ENCODE results near the gene EEPD1.
"Not testable (repeated sequence)": the region's sequence is repeated elsewhere in the genome, so short reads cannot be mapped to it uniquely, and the experiment has no call there.

DNA sequence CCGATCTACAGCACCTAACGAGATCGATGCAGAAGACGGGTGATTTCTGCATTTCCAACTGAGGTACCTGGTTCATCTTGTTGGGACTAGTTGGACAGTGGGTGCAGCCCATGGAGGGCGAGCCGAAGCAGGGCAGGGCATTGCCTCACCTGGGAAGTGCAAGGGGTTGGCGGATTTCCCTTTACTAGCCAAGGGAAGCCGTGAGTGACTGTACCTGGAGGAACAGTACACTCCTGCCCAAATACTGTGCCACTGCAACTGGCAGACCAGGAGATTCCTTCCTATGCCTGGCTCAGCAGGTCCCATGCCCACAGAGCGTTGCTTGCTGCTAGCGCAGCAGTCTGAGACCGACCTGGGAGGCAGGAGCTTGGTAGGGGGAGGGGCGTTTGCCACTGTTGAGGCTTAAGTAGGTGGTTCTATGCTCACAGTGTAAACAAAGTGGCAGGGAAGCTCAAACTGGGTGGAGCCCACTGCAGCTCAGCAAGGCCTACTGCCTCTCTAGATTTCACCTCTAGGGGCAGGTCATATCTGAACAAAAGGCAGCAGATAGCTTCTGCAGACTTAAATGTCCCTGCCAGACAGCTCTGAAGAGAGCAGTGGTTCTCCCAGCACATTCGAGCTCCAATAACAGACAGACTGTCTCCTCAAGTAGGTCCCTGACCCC, 32.9 kb upstream of the EEPD1 start:
- not testable (repeated sequence) for TF ChIP-seq EZH2 (IDR thresholded peaks at IDR 0.05); POLR2AphosphoS5 (IDR thresholded peaks at IDR 0.05; ENCODE audit: borderline replicate concordance, low read depth, low read length); FOXP2 (optimal IDR thresholded peaks at IDR 0.05; ENCODE audit: control extremely low read depth, extremely low read length, insufficient read depth)

All from SK-N-MC (cell line).